Vagina (tissue), 2 donors: Measurements from ENCODE around the gene TRPV5.

Source experiments
- POLR2A ChIP-seq, 2 donors: fragments of 450-650 bp; IDR thresholded peaks; one replicate each; pipeline ENCODE4 v1.6.1; 2017; ENCODE audit warnings: antibody characterized with exemption in 2 of 2, mild to moderate bottlenecking in 2 of 2, moderate library complexity in 2 of 2
- POLR2AphosphoS5 ChIP-seq, 2 donors: sonication (generic); formaldehyde crosslinking; IDR thresholded peaks; one replicate each; pipeline ENCODE4 v1.9.0; 2017; ENCODE audit warnings: antibody characterized with exemption in 2 of 2, mild to moderate bottlenecking in 2 of 2, low read depth in 1 of 2; ENCODE audit not compliant: insufficient read depth in 1 of 2
- TF ChIP-seq, protein P1 (sequence below), 3 experiments: fragments of 450-650 bp in 2 of 3; fragments of 200-600 bp in 1 of 3; sonication (generic) in 1 of 3; IDR thresholded peaks; one replicate each; pipeline ENCODE4 v1.5.1; 2017 to 2019; ENCODE audit warnings: antibody characterized with exemption in 3 of 3, mild to moderate bottlenecking in 2 of 3, moderate library complexity in 2 of 3

DNA sequence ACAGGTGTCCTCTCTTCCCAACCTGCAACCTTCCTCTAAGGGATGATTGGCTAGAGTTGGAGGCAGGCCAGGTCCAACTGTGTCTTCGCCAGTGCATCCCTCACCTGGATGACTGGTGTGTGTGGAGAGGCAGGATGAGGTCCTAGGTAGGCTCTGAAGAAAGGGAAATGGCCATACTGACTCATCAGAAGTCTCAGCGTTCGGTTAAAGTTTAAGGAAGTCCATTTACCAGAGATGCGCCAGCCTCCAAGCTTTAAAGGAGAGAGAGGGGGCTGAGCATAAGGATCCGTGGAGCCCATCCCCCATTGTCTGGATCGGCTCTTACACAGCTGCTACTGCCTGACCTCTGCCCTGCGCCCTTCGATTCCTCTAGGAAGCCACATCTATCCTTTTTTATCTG lies 24.2 kb upstream of the TRPV5 start:
- TF ChIP-seq, protein P1, sequence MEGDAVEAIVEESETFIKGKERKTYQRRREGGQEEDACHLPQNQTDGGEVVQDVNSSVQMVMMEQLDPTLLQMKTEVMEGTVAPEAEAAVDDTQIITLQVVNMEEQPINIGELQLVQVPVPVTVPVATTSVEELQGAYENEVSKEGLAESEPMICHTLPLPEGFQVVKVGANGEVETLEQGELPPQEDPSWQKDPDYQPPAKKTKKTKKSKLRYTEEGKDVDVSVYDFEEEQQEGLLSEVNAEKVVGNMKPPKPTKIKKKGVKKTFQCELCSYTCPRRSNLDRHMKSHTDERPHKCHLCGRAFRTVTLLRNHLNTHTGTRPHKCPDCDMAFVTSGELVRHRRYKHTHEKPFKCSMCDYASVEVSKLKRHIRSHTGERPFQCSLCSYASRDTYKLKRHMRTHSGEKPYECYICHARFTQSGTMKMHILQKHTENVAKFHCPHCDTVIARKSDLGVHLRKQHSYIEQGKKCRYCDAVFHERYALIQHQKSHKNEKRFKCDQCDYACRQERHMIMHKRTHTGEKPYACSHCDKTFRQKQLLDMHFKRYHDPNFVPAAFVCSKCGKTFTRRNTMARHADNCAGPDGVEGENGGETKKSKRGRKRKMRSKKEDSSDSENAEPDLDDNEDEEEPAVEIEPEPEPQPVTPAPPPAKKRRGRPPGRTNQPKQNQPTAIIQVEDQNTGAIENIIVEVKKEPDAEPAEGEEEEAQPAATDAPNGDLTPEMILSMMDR (IDR thresholded peaks at IDR 0.05) = no peak
- TF ChIP-seq POLR2AphosphoS5 (IDR thresholded peaks at IDR 0.05; ENCODE audit: insufficient read depth in 1 of 2, low read depth in 1 of 2) (no peak), POLR2A (IDR thresholded peaks at IDR 0.05) (no peak)
